Retina (tissue), 1 donor: ENCODE results near the gene TBPL1.
"Not testable (repeated sequence)": the region's sequence is repeated elsewhere in the genome, so short reads cannot be mapped to it uniquely, and the experiment has no call there.

Experiments used
- DNase-seq: peaks from one replicate; pipeline ENCODE4 v3.0.0-alpha.2; 2016

Gene TBPL1

DNA sequence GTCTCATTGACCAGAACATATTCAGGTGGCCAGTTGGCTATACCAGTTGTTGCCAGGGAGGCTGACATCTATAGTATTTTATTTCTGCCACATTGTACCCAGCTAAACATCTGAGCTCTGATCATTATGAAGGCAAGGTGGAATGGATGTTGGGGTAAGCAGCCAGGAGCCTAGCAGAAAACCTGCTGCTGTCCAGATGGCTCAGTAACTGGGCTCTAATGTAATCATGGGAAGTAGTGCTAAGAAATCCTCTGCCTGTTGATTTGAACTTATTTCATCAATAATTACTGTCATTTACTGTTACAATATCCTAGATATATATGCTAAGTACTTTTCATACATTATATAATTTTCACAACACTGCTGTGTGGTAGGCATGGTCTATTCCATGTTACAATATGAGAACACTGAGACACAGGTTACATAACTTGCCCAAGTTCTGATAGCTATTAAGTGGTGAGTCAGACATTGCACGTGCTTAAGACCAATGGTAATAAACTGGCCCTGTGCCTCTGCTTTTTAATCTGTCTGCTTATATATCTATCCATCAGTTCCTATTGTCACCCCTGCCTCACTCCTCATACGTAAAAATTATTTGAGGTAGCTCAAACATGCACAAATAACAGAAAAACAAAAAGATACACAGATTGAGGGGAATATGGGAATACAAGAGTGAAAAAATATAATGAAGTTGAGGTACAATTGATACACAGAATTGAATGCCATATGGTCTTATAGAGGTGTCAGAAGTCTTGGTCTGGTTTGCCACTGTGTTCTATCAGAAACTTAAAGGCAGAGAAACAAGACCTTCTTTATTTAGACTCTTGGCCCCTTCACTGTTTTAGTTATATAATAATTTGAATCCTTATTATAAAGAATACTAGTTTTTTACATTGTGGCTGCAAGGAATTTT is 25.2 kb downstream of the TBPL1 start:
- DNase-seq, result no peak

DNA sequence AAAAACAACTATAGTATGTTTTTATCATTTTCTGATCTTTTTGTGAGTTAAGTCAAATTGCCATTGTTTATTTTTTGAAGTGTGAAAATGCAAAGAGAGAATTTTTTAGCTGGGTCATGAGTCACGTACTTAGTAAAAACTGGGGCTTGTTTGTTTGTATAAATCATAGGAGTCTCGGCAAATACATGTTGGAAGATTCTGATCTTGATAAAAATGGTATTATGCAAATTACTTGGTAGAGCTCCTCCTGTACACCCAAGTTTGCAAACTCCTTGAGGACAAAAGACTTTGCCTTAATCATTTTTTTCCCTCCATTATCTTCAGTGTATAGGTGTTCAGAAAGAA is 25.8 kb downstream of the TBPL1 start:
- no peak for DNase-seq

DNA sequence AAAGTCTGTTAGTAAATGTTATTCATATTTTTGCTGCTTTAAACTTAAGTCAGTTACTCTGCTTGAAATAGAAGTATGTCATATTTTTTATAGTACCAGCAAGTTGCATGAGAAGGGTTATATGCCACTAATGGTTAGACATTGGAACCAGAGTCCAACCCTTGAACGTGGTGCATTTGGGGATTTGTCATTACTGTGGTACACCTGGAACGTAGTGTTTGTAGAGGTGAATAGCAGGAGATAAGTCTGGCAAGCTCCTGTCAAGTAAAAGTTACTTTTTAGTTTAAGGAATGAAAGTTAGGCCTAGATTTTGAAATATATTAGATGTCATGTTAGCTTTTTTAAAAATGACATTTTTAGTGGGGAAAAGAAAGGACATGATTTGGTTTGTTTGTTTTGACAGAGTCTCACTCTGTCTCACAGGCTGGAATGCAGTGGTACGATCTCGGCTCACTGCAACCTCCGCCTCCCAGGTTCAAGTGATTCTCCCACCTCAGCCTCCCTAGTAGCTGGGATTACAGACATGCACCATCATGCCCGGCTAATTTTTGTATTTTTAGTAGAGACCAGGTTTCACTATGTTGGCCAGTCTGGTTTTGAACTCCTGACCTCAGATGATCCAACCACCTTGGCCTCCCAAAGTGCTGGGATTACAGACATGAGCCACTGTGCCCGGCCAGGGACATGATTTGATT is 26.4 kb downstream of the TBPL1 start:
- not testable (repeated sequence) for DNase-seq

DNA sequence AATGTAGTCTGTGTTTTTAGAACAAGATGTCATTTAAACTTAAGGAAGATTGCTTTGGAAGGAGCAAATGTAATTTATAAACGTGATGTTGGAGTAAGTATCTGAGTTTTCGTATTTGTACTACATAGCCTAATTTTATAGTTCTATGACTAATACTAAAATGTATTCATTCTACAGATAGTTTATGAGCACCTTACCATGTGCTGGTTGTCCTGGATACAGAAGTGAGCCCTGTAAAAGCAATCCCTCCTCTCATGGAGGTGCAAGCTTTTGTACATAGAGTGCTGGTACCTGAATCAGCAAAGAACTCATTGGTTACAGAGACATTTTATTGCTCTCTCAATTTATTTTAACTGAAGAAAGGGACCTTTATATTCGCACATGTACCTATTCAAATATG is 27.1 kb downstream of the TBPL1 start:
- DNase-seq, result no peak

DNA sequence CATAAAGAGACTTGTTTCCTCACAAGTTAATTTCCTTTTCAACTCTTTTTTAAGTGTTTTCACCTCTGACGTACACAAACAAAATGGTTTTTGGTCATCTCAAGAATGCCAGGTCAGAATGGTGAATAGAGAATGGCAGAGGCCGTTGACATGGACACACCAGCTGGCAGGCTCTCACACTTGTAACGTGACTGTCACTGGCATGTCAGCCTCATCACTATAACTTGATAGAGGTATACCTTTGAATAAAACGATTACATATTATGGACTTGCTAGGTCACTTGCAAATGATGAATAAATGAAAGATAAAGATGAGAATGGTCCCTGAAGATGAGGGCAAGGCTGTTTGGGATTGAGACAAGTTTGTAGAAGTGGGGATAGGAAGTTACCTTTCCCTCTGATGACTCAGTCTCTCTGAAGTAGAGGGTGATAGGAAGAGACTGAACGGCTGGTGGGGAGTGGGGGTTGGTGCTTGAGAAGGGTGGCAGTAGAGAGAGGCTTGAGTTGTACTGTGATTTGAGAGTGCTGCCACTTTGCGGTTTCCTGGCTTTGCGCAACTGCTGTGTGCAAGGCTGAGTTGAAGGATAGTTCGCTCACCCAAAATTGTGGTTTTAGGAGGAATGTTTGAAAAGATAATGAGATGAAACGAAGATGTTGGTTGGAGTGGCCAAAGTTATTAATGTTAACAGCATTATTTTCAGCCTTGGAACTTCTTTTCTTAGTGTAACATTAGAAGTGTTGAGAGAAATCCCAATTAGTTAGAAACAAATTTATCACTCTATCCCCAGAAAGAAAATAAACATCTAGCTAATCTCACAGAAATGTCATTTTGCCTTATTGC is 30.3 kb downstream of the TBPL1 start:
- no peak for DNase-seq

DNA sequence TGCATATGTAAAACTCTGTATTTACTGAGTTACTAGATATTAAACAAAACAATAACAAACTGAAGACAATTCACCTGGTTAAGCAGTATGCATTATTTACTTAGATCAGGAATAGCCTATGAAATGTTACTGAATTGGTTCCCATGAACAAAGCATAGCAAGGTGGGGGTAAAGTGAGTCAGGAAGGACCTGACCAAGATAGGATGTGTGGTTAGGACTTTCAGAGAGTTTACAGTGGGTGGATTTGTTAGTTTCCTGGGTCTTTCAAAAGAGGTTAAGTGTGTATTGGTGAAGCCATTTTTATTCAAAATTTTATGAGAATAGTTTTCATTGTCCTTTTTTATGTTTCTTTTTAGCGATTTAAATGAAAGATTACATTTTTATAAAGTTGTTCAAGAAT is 32.9 kb downstream of the TBPL1 start:
- no peak for DNase-seq

DNA sequence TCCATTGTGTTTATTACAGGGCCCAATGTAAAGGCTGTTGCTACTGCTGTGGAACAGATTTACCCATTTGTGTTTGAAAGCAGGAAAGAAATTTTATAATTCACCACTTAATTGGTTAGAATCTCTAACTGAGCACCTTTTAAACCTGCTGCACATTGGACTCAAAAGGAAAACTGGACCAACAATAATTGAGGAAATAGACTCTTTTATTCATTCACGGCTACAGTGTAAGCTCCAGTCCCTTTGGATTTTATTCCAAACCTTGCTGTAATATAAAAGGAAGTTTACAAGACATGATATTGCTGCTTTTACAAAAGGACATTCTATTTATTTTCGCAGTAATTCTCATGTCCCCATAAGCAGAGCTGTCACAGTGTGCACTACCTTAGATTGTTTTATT is 33.9 kb downstream of the TBPL1 start:
- DNase-seq, result no peak

DNA sequence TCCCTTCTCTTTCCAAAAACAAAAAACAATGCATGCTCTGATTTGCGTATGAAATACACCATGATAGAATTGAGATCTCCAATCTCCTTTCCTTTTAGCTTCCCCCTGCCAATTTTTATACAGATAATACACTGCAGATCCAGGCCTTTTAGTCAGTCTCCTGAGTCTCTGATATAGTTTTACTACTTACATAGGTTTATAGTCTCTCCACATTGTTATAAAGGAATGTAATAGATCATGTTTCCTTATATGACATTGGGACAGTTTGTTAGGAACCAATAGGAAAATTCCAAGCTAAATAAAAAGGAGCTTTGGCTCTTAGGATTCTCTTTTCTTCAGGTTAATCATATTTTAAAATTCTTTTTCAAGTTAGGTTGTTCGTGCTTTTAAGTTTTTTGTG is 36.5 kb downstream of the TBPL1 start:
- no peak for DNase-seq

DNA sequence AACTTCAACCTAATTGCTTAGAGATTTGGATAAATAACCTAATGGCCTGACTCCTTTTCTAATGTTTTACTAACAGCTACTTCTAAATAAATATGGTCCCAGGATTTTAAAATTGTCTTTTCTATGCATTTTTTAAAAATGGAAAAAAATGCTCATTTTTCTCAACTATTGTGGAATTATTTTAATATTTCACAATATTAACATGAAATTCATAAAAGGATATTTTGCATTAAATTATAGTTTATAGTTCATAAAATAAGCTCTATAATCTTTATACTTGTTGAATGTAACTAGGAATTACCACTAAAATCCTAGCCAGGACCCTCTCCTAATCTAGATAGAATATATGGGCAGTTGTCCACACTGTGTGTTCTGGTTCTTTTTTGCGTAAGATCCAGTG is 37.3 kb downstream of the TBPL1 start:
- no peak for DNase-seq

DNA sequence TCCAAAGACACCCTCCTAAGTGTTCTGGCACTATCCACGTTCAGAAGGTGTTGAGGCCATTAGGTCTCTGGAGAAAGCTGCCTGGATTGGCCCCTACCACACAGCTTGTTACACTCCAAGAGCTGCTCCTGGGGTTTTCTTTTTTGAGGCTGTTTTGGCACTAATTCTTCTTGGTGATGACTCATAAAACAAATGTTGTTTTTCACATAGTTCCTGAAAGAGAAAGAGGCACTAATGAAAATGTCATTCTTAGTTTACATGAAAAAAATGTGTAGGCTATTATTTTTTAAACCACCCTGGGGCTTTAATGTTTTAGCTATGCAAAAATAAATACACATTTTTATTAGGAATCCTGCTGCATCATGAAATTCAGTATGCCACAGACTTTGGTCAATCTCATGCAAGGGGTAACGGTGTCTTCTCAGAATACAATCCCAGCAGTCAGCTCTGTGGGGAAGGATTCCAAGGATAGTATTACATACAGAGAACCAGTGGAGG is 38.1 kb downstream of the TBPL1 start:
- no peak for DNase-seq

DNA sequence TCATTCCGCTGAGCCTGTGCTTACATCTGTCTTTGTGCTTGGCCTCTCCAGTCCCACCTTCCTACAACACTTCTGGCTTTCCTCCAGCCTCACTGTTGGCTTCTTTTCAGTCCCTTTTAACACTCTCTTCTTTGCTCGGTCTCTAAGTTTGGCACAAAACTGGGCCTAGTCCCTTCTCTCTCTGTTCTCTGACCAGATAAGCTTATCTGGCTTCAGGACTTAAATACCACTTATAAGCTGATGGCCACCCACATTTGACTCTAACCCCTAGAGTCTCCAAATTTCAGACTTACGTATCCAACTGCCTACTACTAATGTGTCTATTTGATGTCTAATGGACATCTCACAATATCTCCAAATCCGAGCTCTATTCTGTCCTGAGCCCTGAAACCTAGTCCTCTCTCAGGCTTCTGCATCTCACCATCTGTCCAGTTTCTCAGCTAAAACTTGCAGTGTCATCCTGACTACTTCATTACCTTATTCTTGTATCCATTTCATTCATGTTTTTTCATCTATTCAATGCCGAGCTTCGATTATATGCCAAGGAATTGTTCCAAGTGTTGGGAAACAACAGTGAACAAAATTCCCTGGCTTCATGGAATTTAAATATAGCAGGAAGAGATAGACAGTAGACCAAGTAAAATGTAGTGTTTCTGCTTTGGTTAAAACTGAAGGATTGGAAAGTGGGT is 40.1 kb downstream of the TBPL1 start:
- no peak for DNase-seq

DNA sequence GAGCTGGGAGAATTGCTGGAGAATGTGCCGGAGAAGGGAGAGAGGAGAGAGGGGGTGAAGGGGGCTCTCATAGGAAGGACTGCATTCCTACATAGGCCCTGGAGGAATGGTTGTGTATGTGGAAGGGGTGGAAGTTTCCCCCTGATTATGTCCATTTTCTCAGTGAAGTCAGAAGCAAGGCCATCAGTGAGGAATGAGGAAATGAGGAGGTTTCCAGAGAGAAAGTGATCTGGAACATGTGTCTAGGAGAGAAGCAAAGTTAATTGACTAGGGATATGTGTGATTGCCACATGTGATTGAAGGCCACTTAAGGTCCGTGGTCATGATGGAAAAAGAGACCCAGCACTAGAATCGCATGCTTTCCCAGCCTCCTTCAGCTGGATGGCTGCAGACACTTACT is 42.3 kb downstream of the TBPL1 start:
- no peak for DNase-seq

DNA sequence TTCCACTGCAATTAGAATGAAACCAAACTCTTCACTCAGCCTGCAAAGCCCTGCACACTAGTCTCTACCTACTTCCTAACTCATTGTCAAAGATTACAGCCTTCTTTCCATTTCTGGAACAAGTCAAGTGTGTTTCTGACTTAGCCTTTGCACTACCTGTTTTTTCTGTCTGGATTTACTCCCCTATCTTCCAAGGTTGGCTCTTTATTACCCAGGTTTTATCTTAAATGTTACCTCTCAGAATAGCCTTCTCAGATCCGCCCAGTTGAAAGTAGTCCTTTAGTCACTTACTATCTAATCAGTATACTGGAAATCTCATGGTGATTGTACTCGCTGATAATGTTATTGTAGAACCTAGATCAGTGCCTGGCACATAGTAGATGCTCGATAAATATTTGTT is 42.7 kb downstream of the TBPL1 start:
- DNase-seq, result no peak

DNA sequence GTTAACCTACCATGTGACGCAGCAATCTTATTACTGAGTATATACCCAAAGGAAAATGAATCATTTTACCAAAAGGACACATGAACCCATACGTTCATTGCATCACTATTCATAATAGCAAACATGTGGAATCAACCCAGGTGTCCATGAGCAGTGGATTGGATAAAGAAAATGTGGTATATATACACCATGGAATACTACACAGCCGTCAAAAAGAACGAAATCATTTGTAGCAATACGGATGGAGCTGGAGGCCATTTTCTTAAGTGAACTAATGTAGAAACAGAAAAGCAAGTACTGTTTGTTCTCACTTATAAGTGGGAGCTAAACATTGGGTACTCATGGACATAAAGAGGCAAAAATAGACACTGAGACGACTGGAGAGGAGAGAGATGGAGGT is 44.2 kb downstream of the TBPL1 start:
- no peak for DNase-seq

DNA sequence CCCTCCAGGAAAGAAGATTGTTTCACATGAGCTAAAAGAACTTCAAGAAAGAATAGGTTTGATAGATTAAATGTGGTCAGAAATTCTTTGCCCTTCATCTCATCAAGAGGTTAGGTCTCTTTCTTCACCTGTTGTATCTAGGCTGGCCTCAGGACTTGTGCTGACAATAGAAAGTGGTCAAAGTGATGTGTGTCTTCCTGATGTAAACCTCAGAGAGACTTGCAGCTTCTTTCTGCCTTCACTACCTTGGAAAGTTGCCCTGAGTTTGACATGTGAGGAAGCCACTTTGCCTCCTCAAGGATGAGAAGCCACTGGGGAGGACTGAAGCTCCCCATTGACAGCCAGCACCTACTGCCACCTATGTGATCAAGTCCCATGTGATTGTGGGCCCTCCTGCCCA is 46.3 kb downstream of the TBPL1 start:
- DNase-seq, result no peak

DNA sequence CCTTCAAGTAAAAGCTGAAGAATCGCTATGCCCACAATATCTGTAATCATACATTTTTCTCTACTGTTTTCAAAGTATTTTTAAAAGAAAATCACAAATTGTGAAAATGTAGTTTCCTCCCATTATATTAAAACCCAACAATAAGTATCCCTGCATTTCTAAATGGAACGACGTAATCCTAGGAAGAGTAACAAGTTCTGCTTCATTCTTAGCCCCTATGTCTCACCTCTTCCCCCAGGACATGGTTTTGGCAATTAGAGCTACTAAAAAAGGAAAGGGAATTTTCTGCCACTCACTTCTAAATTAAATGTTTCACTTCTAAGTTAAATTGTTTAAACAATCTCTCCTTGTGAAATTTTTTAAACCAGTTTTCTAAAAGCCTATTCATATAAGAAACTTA is 47.4 kb downstream of the TBPL1 start:
- no peak for DNase-seq

DNA sequence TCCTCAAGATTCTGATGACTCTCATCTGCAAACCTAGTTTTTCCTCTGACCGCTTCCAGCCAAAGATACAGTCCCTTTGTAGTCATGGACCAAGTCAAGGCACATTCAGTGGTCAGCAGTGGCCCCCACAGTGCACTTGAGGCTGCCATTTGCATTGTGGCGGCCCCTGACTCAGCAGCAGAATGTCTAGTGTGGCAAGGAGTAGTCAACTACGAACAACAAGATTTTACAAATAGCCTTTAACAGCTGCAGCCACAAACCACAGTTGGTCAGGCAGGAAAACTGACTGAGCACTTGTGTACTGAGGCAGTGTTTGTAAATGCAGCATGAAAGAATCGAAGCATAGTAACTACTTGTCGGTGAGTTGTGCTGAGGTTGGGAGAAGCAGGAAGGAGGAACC is 49.8 kb downstream of the TBPL1 start:
- DNase-seq, result no peak

DNA sequence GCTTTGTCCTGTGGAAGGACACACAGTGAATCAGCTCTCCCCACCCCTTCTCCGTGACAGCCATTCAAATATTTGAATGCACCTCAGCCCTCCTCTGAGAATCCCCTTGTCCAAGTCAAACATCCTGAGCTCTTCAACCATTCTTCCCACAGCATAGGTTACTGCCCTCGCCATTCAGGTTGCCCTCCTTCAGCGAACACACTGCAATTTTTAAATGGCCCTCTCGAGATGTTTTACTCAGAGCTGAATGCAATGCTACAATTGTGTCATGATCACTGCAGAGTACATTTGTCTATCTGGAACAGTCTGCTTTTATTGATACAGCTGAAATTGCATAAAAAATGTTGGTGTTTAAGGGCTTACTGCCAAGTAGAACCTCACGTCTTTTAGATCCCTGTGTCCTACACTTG is 50.5 kb downstream of the TBPL1 start:
- no peak for DNase-seq

DNA sequence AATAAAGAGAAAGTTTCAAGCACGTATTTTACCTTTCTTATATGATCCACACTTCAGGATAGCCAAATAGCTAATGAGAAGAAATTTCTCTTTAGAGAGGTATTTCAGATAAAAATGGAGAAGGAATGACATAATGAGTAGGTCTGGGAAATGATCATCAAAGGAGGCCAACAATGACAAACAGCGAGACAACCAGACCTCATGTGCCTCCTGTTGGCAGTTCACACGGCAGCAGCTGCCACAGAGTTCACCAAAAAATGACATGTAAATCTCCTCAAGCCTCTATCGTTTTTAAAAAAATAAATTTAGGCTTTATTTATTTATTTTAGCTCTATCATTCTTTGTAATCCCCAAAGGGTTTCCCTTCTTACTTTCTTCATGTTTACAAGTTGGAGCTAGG is 51.7 kb downstream of the TBPL1 start:
- no peak for DNase-seq

DNA sequence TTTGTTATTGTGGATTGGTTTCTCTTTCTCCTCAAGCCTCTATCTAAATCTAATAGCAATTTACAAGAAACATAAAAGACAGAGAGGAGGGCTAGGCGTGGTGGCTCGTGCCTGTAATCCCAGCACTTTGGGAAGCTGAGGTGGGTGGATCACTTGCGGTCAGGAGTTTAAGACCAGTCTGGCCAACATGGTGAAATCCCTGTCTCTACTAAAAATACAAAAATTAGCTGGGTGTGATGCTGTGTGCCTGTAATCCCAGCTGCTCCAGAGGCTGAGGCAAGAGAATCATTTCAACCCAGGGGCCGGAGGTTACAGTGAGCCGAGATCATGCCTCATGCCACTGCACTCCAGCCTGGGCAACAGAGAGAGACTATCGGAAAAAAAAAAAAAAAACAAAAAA is 52.8 kb downstream of the TBPL1 start:
- DNase-seq, result no peak

DNA sequence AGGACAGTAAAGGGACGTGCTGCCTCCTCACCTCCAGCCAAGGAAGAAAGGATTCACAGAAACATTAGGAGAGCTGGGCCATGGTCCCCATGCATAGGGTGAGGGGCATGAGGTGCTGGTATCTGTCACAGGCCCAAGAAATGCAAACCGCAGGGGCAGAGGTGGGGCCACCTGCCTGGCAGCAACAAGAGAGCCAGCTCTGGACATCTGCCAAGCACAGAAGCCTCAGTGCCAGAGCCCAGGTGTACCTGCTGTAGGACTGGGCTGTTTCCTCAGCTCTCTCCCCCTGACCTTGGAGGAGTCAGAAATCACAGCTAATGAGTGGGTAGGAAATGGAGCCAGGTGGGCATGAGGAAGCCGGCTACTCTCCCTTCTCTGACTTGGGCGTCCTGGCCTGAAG is 54.1 kb downstream of the TBPL1 start:
- DNase-seq, result no peak

DNA sequence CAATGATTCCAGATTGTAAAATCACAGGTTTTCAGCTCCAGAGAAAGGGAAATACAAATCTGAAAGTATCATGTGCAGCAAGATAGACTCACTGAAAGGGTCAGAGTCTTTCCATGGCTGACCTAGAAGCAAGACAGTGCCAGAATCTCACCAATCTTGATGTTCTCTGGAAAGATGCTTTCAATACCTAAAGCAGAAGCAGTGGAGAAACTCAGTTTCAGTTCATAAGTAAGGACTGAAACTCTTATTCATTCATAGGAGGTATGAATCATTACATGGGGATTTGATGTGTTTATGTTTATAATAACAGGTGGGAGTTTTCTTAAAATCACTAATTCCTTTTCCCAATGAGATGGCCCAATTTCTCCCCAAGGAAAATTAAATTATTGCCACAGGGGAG is 56.9 kb downstream of the TBPL1 start:
- DNase-seq, result no peak

DNA sequence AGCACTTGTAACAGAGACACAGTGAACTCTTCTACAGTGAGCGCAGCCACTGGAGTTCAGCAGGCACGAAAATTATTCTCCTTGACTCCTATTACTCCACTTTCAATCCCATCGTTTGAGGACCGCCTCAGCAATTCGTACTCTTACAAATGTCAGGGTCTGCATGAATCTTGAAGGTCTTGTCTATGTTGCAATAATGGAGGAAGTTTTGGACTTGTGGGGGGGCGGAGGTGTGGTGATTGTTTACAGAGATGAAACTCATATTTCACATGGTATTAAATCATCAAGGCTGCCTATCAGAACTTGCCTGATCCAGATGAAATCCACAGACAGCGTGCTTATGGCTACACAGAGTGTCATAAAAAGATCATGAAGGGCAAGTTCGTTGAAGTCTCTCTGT is 57.4 kb downstream of the TBPL1 start:
- no peak for DNase-seq
